CD14-positive monocyte (primary cell): ENCODE measurements around the gene MRPS2. TPM values are rescaled to one million over a fixed set of nuclear protein-coding genes. Genes with fewer than 3 reads are reported as not detected.

Experiments used
- DNase-seq, 3 donors: peaks; one replicate each; pipeline ENCODE4 v3.0.0-alpha.2; 2011 to 2022
- H2AFZ ChIP-seq: 2 replicates; pipeline ENCODE4 v1.6.0; 2012; ENCODE audit warnings: mild to moderate bottlenecking, low read depth, low read length, inconsistent platforms; ENCODE audit not compliant: insufficient read depth, poor library complexity, severe bottlenecking
- H3K27ac ChIP-seq, 2 donors: 1 replicate in 1 of 2; 2 replicates in 1 of 2; pipeline ENCODE4 v1.5.1; 2012 to 2013; ENCODE audit warnings: low read length in 2 of 2, control low read depth in 1 of 2, inconsistent platforms in 1 of 2, low read depth in 1 of 2, mild to moderate bottlenecking in 1 of 2
- H3K27me3 ChIP-seq, 2 donors: one replicate each; pipeline versions ENCODE4 v1.6.0 to v1.6.1; 2011 to 2013; ENCODE audit warnings: low read length in 2 of 2; ENCODE audit not compliant: control insufficient read depth in 2 of 2, insufficient read depth in 2 of 2
- H3K36me3 ChIP-seq, 2 donors: replicated peaks in 1 of 2; 1 replicate in 1 of 2; 2 replicates in 1 of 2; pipeline versions ENCODE4 v1.5.1 to v1.6.1; 2012 to 2013; ENCODE audit warnings: low read length in 2 of 2, control low read depth in 1 of 2, inconsistent platforms in 1 of 2, mild to moderate bottlenecking in 1 of 2; ENCODE audit not compliant: insufficient read depth in 2 of 2, control insufficient read depth in 1 of 2
- H3K4me1 ChIP-seq, 2 donors: 1 replicate in 1 of 2; 2 replicates in 1 of 2; pipeline versions ENCODE4 v1.5.1 to v1.6.1; 2012 to 2013; ENCODE audit warnings: low read length in 2 of 2, control low read depth in 1 of 2, inconsistent platforms in 1 of 2, mild to moderate bottlenecking in 1 of 2, moderate library complexity in 1 of 2; ENCODE audit not compliant: insufficient read depth in 2 of 2, control insufficient read depth in 1 of 2
- H3K4me2 ChIP-seq: replicated peaks from 2 replicates; pipeline ENCODE3; 2012; ENCODE audit warnings: low read length, moderate library complexity, mild to moderate bottlenecking; ENCODE audit not compliant: poor library complexity, severe bottlenecking; ENCODE audit errors: extremely low read depth
- H3K4me3 ChIP-seq, 3 experiments: fragments of 200-600 bp in 1 of 3; sonication (generic) in 1 of 3; replicated peaks in 1 of 3; 1 replicate in 2 of 3; 2 replicates in 1 of 3; pipeline ENCODE4 v1.5.1; 2011 to 2013; ENCODE audit warnings: low read length in 3 of 3, mild to moderate bottlenecking in 3 of 3, control low read depth in 2 of 3, low read depth in 2 of 3, inconsistent platforms in 1 of 3, moderate library complexity in 1 of 3
- H3K79me2 ChIP-seq: 2 replicates; pipeline ENCODE4 v1.6.0; 2012; ENCODE audit warnings: mild to moderate bottlenecking, control low read depth, inconsistent platforms, low read length, moderate library complexity; ENCODE audit not compliant: insufficient read depth
- H3K9ac ChIP-seq: 2 replicates; pipeline ENCODE4 v1.6.0; 2017; ENCODE audit warnings: low read length, mild to moderate bottlenecking; ENCODE audit not compliant: insufficient read depth, poor library complexity, severe bottlenecking
- H3K9me3 ChIP-seq, 2 donors: replicated peaks in 1 of 2; 1 replicate in 1 of 2; 2 replicates in 1 of 2; pipeline versions ENCODE4 v1.5.1 to v1.6.1; 2012 to 2013; ENCODE audit warnings: low read length in 2 of 2, control low read depth in 1 of 2; ENCODE audit not compliant: control insufficient read depth in 1 of 2, insufficient read depth in 1 of 2
- H4K20me1 ChIP-seq: 2 replicates; pipeline ENCODE4 v1.6.0; 2012; ENCODE audit warnings: mild to moderate bottlenecking, low read length, control low read depth, moderate library complexity; ENCODE audit not compliant: insufficient read depth
- H3K27ac Mint-ChIP-seq, 7 donors: one replicate each; pipeline ENCODE4 v1.8.0; 2020; ENCODE audit warnings: mild to moderate bottlenecking in 7 of 7, mixed read lengths in 7 of 7, moderate library complexity in 6 of 7, inconsistent platforms in 2 of 7
- H3K27me3 Mint-ChIP-seq, 3 donors: one replicate each; pipeline ENCODE4 v1.8.0; 2021 to 2022; ENCODE audit warnings: low read depth in 3 of 3, mild to moderate bottlenecking in 3 of 3, mixed read lengths in 3 of 3, moderate library complexity in 3 of 3, inconsistent platforms in 1 of 3
- H3K36me3 Mint-ChIP-seq, 2 donors: one replicate each; pipeline ENCODE4 v1.8.0; 2020; ENCODE audit warnings: mixed read lengths in 2 of 2, inconsistent platforms in 1 of 2, mild to moderate bottlenecking in 1 of 2
- H3K4me1 Mint-ChIP-seq: one replicate; pipeline ENCODE4 v1.8.0; 2020; ENCODE audit warnings: mild to moderate bottlenecking, mixed read lengths
- H3K4me3 Mint-ChIP-seq, 2 donors: one replicate each; pipeline ENCODE4 v1.8.0; 2020; ENCODE audit warnings: mild to moderate bottlenecking in 2 of 2, mixed read lengths in 2 of 2, moderate library complexity in 1 of 2
- H3K9me3 Mint-ChIP-seq, 7 donors: one replicate each; pipeline ENCODE4 v1.8.0; 2020 to 2022; ENCODE audit warnings: mixed read lengths in 7 of 7, mild to moderate bottlenecking in 6 of 7, moderate library complexity in 6 of 7, inconsistent platforms in 2 of 7
- WGBS: methylation state at CpG from one replicate; pipeline ENCODE4 v1.1.5; 2013; ENCODE audit warnings: missing lambda C conversion rate; ENCODE audit not compliant: insufficient coverage; 5-methylcytosine and 5-hydroxymethylcytosine counted together
- intact Hi-C, 2 donors: fragments of 100-400 bp; cut with micrococcal nuclease; formaldehyde crosslinking; loops; one replicate each; pipeline versions ENCODE4 v1.15.0 to v1.15.1; 2023
- polyA plus RNA-seq, 3 donors: library from polyadenylated mRNA; depleted of rRNA in 1 of 3; unstranded in 2 of 3; stranded (reverse) in 1 of 3; fragments of 300-500 nt in 2 of 3; fragments of >200 nt in 1 of 3; fragmentation: Illumina TruSeq in 2 of 3; gene quantifications; 1 replicate in 2 of 3; 2 replicates in 1 of 3; pipeline ENCODE4 v1.2.3, GENCODE V29; 2012 to 2021
- TF ChIP-seq, protein P1 (sequence below): fragments of 200-600 bp; IDR thresholded peaks from one replicate; pipeline ENCODE4 v1.8.0; 2022; ENCODE audit warnings: antibody characterized with exemption, mild to moderate bottlenecking

MRPS2 gene
- polyA plus RNA-seq, 3 donors: 27.9 to 54.4 (median 30.2) TPM

- Mint-ChIP-seq H3K4me1 (no peaks in the 10 kb centered on the region), H3K27ac (no peak overlapping the region), H3K36me3 (no peaks in the 10 kb centered on the region), H3K9me3 (peaks cover 0 to 8% (median 2%) of the 10 kb centered on the region in 7 donors), H3K4me3 (no peak overlapping the region), H3K27me3 (peaks cover 3 to 21% (median 11%) of the 10 kb centered on the region in 3 donors)
- TF ChIP-seq, protein P1, sequence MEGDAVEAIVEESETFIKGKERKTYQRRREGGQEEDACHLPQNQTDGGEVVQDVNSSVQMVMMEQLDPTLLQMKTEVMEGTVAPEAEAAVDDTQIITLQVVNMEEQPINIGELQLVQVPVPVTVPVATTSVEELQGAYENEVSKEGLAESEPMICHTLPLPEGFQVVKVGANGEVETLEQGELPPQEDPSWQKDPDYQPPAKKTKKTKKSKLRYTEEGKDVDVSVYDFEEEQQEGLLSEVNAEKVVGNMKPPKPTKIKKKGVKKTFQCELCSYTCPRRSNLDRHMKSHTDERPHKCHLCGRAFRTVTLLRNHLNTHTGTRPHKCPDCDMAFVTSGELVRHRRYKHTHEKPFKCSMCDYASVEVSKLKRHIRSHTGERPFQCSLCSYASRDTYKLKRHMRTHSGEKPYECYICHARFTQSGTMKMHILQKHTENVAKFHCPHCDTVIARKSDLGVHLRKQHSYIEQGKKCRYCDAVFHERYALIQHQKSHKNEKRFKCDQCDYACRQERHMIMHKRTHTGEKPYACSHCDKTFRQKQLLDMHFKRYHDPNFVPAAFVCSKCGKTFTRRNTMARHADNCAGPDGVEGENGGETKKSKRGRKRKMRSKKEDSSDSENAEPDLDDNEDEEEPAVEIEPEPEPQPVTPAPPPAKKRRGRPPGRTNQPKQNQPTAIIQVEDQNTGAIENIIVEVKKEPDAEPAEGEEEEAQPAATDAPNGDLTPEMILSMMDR: no peak
- Histone ChIP-seq H3K79me2 (no peaks in the 10 kb centered on the region), H3K4me2 (no peak overlapping the region), H3K4me1 (no peaks in the 10 kb centered on the region), H3K9me3 (no peaks in the 10 kb centered on the region), H2AFZ (no peak overlapping the region), H3K4me3 (no peak overlapping the region), H3K27ac (no peak overlapping the region), H3K36me3 (no peaks in the 10 kb centered on the region), H3K9ac (no peak overlapping the region), H4K20me1 (no peaks in the 10 kb centered on the region), H3K27me3 (peaks cover 0 to 3% of the 10 kb centered on the region in 2 donors)
- 74% methylated on average over 3 of the region's 5 CpGs for WGBS
- no peak for DNase-seq
- intact Hi-C loops: no loop called here
Measured at GRCh38 chr9:135530146-135530545, 29.7 kb downstream of the MRPS2 start.

- H3K4me2 ChIP-seq: no peak overlapping the region
- H3K36me3 Mint-ChIP-seq: no peaks in the 10 kb centered on the region
- peaks cover 0 to 8% (median 2%) of the 10 kb centered on the region in 7 donors for H3K9me3 Mint-ChIP-seq
- H3K4me3 ChIP-seq: no peak overlapping the region
- H3K79me2 ChIP-seq: no peaks in the 10 kb centered on the region
- peaks cover 3 to 21% (median 8%) of the 10 kb centered on the region in 3 donors for H3K27me3 Mint-ChIP-seq
- H3K4me3 Mint-ChIP-seq: no peak overlapping the region
- H3K36me3 ChIP-seq: no peaks in the 10 kb centered on the region
- H2AFZ ChIP-seq: no peak overlapping the region
- TF ChIP-seq, protein P1: no peak
- no peaks in the 10 kb centered on the region for H4K20me1 ChIP-seq
- H3K27ac ChIP-seq: no peak overlapping the region
- intact Hi-C loops: no loop called here
- peaks cover 0 to 3% of the 10 kb centered on the region in 2 donors for H3K27me3 ChIP-seq
- DNase-seq: no peak
- no peaks in the 10 kb centered on the region for H3K4me1 ChIP-seq
- H3K4me1 Mint-ChIP-seq: no peaks in the 10 kb centered on the region
- H3K9ac ChIP-seq: no peak overlapping the region
- WGBS: 91% methylated on average over 10 of the region's 10 CpGs
- H3K27ac Mint-ChIP-seq: no peak overlapping the region
- no peaks in the 10 kb centered on the region for H3K9me3 ChIP-seq
Measured at GRCh38 chr9:135531096-135531495, 30.6 kb downstream of the MRPS2 start.
